ENCODE data around the gene CLCN6. TPM values are rescaled to one million over a fixed set of nuclear protein-coding genes. Genes with fewer than 3 reads are reported as not detected.

CLCN6 gene
- total RNA-seq, 1 experiment from 2014 or later, result 13.7 TPM

GRCh38 chr1:11768821-11769220 lies 37.2 kb upstream of the CLCN6 start:
- no peak overlapping the region for H3K4me2 ChIP-seq (ENCODE audit: low read length)
- H3K27ac ChIP-seq (ENCODE audit: low read depth, low read length), result no peak overlapping the region
- intact Hi-C loops (cut with micrococcal nuclease), result no loop called here
- ATAC-seq (peak; percentile 33; the same call in 1 of the 2 replicates), DNase-seq (ENCODE audit: low read depth, low spot score) (no peak)
- CTCF ChIA-PET, result no interaction called here
- H3K4me1 ChIP-seq (ENCODE audit: control insufficient read depth in 1 of 2, insufficient read depth in 2 of 2, low read length in 2 of 2), result peaks cover 0 to 4% of the 10 kb centered on the region in 2 experiments; a peak in 1 of 4 replicates
- H4K20me1 ChIP-seq (ENCODE audit: insufficient read depth), result no peaks in the 10 kb centered on the region
- TF ChIP-seq ATF3 (IDR thresholded peaks at IDR 0.05), result no peak
- TF ChIP-seq JUND (IDR thresholded peaks at IDR 0.05), result no peak
- TF ChIP-seq SIN3A (IDR thresholded peaks at IDR 0.05; ENCODE audit: low read depth), result no peak
- TF ChIP-seq CBX3 (IDR thresholded peaks at IDR 0.05; ENCODE audit: low read depth), result no peak
- no peak for TF ChIP-seq EZH2phosphoT487 (IDR thresholded peaks at IDR 0.05; ENCODE audit: borderline replicate concordance)
- no peak for TF ChIP-seq ZFX (IDR thresholded peaks at IDR 0.05)
- no peak for TF ChIP-seq CTCF (IDR thresholded peaks at IDR 0.05 in 2 of 3, conservative IDR thresholded peaks at IDR 0.05 in 1 of 3; ENCODE audit: borderline replicate concordance in 1 of 3, insufficient read depth in 1 of 3, low read depth in 2 of 3, low read length in 2 of 3)
- no peak overlapping the region for H3K9ac ChIP-seq (ENCODE audit: low read length)
- H3K9me2 ChIP-seq (ENCODE audit: insufficient read depth), result no peaks in the 10 kb centered on the region
- no peaks in the 10 kb centered on the region for H3K9me3 ChIP-seq (ENCODE audit: control insufficient read depth in 1 of 2, insufficient read depth in 1 of 2, low read depth in 1 of 2, low read length in 2 of 2)
- H3K27me3 ChIP-seq (ENCODE audit: insufficient read depth, low read length), result no peaks in the 10 kb centered on the region
- no peaks in the 10 kb centered on the region for H3K36me3 ChIP-seq (ENCODE audit: control insufficient read depth in 1 of 2, insufficient read depth in 2 of 2, low read length in 2 of 2)
- RAD21 ChIA-PET (ENCODE audit: low non-redundant PET in 1 of 2, low total read pairs in 2 of 2, uncharacterized antibody in 2 of 2, unreplicated experiment in 2 of 2), result no interaction called here
- no TSS peak for BruUV-seq (replicated peaks)
- POLR2A ChIA-PET, result no interaction called here
- H3K4me3 ChIP-seq (replicated peaks in 1 of 2; ENCODE audit: low read depth in 1 of 2, low read length in 2 of 2), result no peak overlapping the region
- no peaks in the 10 kb centered on the region for H3K79me2 ChIP-seq (ENCODE audit: insufficient read depth, low read length)
- H2AFZ ChIP-seq (ENCODE audit: low read depth, low read length, poor library complexity, severe bottlenecking), result no peak overlapping the region

- Histone ChIP-seq H3K4me3 (replicated peaks in 1 of 2; ENCODE audit: low read depth in 1 of 2, low read length in 2 of 2) (no peak overlapping the region), H3K27me3 (ENCODE audit: insufficient read depth, low read length) (no peaks in the 10 kb centered on the region), H3K36me3 (ENCODE audit: control insufficient read depth in 1 of 2, insufficient read depth in 2 of 2, low read length in 2 of 2) (no peaks in the 10 kb centered on the region), H3K4me1 (ENCODE audit: control insufficient read depth in 1 of 2, insufficient read depth in 2 of 2, low read length in 2 of 2) (peaks cover 0 to 4% of the 10 kb centered on the region in 2 experiments; a peak in 1 of 4 replicates), H2AFZ (ENCODE audit: low read depth, low read length, poor library complexity, severe bottlenecking) (no peak overlapping the region), H4K20me1 (ENCODE audit: insufficient read depth) (no peaks in the 10 kb centered on the region), H3K4me2 (ENCODE audit: low read length) (no peak overlapping the region), H3K27ac (ENCODE audit: low read depth, low read length) (no peak overlapping the region), H3K79me2 (ENCODE audit: insufficient read depth, low read length) (no peaks in the 10 kb centered on the region), H3K9ac (ENCODE audit: low read length) (no peak overlapping the region), H3K9me2 (ENCODE audit: insufficient read depth) (no peaks in the 10 kb centered on the region), H3K9me3 (ENCODE audit: control insufficient read depth in 1 of 2, insufficient read depth in 1 of 2, low read depth in 1 of 2, low read length in 2 of 2) (no peaks in the 10 kb centered on the region)
- ChIA-PET CTCF (no interaction called here), RAD21 (ENCODE audit: low non-redundant PET in 1 of 2, low total read pairs in 2 of 2, uncharacterized antibody in 2 of 2, unreplicated experiment in 2 of 2) (no interaction called here), POLR2A (no interaction called here)
- DNase-seq (ENCODE audit: low read depth, low spot score) (no peak), ATAC-seq (no peak)
- intact Hi-C loops (cut with micrococcal nuclease), result no loop called here
- BruUV-seq (replicated peaks), result no TSS peak
- TF ChIP-seq EZH2 (IDR thresholded peaks at IDR 0.05), result no peak
- TF ChIP-seq REST (IDR thresholded peaks at IDR 0.05; ENCODE audit: low read depth), result no peak
- no peak for TF ChIP-seq CBX3 (IDR thresholded peaks at IDR 0.05; ENCODE audit: low read depth)
- TF ChIP-seq ZBTB33 (IDR thresholded peaks at IDR 0.05; ENCODE audit: extremely low read depth, insufficient replicate concordance, low read length), result no peak
- no peak for TF ChIP-seq SIN3A (IDR thresholded peaks at IDR 0.05; ENCODE audit: low read depth)
- no peak for TF ChIP-seq YY1 (IDR thresholded peaks at IDR 0.05; ENCODE audit: extremely low read depth, insufficient replicate concordance, low read depth, low read length)
- no peak for TF ChIP-seq POLR2AphosphoS5 (IDR thresholded peaks at IDR 0.05; ENCODE audit: low read depth, low read length)
- TF ChIP-seq EGR1 (IDR thresholded peaks at IDR 0.05; ENCODE audit: low read depth), result no peak
These were observed 36.7 kb upstream of the CLCN6 start for GRCh38 chr1:11769274-11769673.

Data from HCT116 (cell line).